Trophoblast cell (in vitro differentiated cells and primary cell): ENCODE data around the gene ELOVL5.

Experiments
- DNase-seq, 2 donors: peaks; one replicate each; pipeline ENCODE4 v3.0.0-alpha.2; 2016
- H2AFZ ChIP-seq: 2 replicates; pipeline ENCODE4 v1.6.1; 2013; ENCODE audit warnings: low read length, moderate library complexity, mild to moderate bottlenecking; ENCODE audit not compliant: insufficient read depth, poor library complexity
- H2AK5ac ChIP-seq: 2 replicates; pipeline ENCODE4 v1.6.1; 2013; ENCODE audit warnings: mild to moderate bottlenecking, low read length
- H2BK120ac ChIP-seq: 2 replicates; pipeline ENCODE4 v1.6.1; 2013; ENCODE audit warnings: low read length, mild to moderate bottlenecking, moderate library complexity; ENCODE audit not compliant: insufficient read depth, poor library complexity
- H2BK12ac ChIP-seq: 2 replicates; pipeline ENCODE4 v1.6.1; 2013; ENCODE audit warnings: mild to moderate bottlenecking, low read length, moderate library complexity
- H2BK5ac ChIP-seq: 2 replicates; pipeline ENCODE4 v1.6.1; 2013; ENCODE audit warnings: low read length, low read depth, moderate library complexity, mild to moderate bottlenecking; ENCODE audit not compliant: poor library complexity
- H3K14ac ChIP-seq: 2 replicates; pipeline ENCODE4 v1.6.1; 2013; ENCODE audit warnings: mild to moderate bottlenecking, low read length
- H3K18ac ChIP-seq: 2 replicates; pipeline ENCODE4 v1.6.1; 2013; ENCODE audit warnings: mild to moderate bottlenecking, low read length
- H3K23ac ChIP-seq: 2 replicates; pipeline ENCODE4 v1.6.1; 2013; ENCODE audit warnings: low read length
- H3K27ac ChIP-seq: 2 replicates; pipeline ENCODE4 v1.5.1; 2013; ENCODE audit warnings: low read depth, mild to moderate bottlenecking, inconsistent platforms, low read length, moderate library complexity
- H3K27me3 ChIP-seq: 2 replicates; pipeline ENCODE4 v1.6.1; 2013; ENCODE audit warnings: inconsistent platforms, mild to moderate bottlenecking, low read length, moderate library complexity; ENCODE audit not compliant: insufficient read depth
- H3K36me3 ChIP-seq, 2 experiments: 1 replicate in 1 of 2; 2 replicates in 1 of 2; pipeline ENCODE4 v1.6.1; 2013; ENCODE audit warnings: low read length in 2 of 2, mild to moderate bottlenecking in 2 of 2, moderate library complexity in 1 of 2; ENCODE audit not compliant: insufficient read depth in 2 of 2, control insufficient read depth in 1 of 2
- H3K4ac ChIP-seq: 2 replicates; pipeline ENCODE4 v1.6.1; 2013; ENCODE audit warnings: low read depth, mild to moderate bottlenecking, low read length, moderate library complexity
- H3K4me1 ChIP-seq, 2 experiments: 1 replicate in 1 of 2; 2 replicates in 1 of 2; pipeline ENCODE4 v1.6.1; 2013; ENCODE audit warnings: low read length in 2 of 2, mild to moderate bottlenecking in 2 of 2, moderate library complexity in 1 of 2; ENCODE audit not compliant: insufficient read depth in 2 of 2, control insufficient read depth in 1 of 2
- H3K4me2 ChIP-seq: 2 replicates; pipeline ENCODE4 v1.6.1; 2013; ENCODE audit warnings: inconsistent platforms, mild to moderate bottlenecking, low read length, moderate library complexity
- H3K4me3 ChIP-seq: 2 replicates; pipeline ENCODE4 v1.5.1; 2013; ENCODE audit warnings: mild to moderate bottlenecking, low read depth, low read length, inconsistent platforms
- H3K79me1 ChIP-seq: one replicate; pipeline ENCODE4 v1.6.1; 2013; ENCODE audit warnings: low read length
- H3K79me2 ChIP-seq: 2 replicates; pipeline ENCODE4 v1.6.1; 2013; ENCODE audit warnings: low read length, mild to moderate bottlenecking; ENCODE audit not compliant: control insufficient read depth, insufficient read depth, poor library complexity
- H3K9ac ChIP-seq: 2 replicates; pipeline ENCODE4 v1.6.1; 2013; ENCODE audit warnings: mild to moderate bottlenecking, low read length
- H3K9me3 ChIP-seq: 2 replicates; pipeline ENCODE4 v1.6.1; 2013; ENCODE audit warnings: low read depth, mild to moderate bottlenecking, control low read depth, inconsistent platforms, low read length; ENCODE audit not compliant: insufficient read depth
- H4K12ac ChIP-seq: 2 replicates; pipeline ENCODE4 v1.6.1; 2013; ENCODE audit warnings: low read depth, mild to moderate bottlenecking, low read length, moderate library complexity
- H4K8ac ChIP-seq: 2 replicates; pipeline ENCODE4 v1.6.1; 2013; ENCODE audit warnings: low read depth, mild to moderate bottlenecking, low read length, moderate library complexity
- H4K91ac ChIP-seq: one replicate; pipeline ENCODE4 v1.6.1; 2013; ENCODE audit warnings: low read depth, mild to moderate bottlenecking, low read length, moderate library complexity
- WGBS: extraction: QIAGEN DNeasy Blood & Tissue Kit; methylation state at CpG from one replicate; pipeline ENCODE4 v1.1.7; 2013; ENCODE audit warnings: missing lambda C conversion rate; ENCODE audit not compliant: insufficient read length, insufficient coverage; ENCODE audit errors: extremely low coverage; 5-methylcytosine and 5-hydroxymethylcytosine counted together

The ELOVL5 gene

DNA sequence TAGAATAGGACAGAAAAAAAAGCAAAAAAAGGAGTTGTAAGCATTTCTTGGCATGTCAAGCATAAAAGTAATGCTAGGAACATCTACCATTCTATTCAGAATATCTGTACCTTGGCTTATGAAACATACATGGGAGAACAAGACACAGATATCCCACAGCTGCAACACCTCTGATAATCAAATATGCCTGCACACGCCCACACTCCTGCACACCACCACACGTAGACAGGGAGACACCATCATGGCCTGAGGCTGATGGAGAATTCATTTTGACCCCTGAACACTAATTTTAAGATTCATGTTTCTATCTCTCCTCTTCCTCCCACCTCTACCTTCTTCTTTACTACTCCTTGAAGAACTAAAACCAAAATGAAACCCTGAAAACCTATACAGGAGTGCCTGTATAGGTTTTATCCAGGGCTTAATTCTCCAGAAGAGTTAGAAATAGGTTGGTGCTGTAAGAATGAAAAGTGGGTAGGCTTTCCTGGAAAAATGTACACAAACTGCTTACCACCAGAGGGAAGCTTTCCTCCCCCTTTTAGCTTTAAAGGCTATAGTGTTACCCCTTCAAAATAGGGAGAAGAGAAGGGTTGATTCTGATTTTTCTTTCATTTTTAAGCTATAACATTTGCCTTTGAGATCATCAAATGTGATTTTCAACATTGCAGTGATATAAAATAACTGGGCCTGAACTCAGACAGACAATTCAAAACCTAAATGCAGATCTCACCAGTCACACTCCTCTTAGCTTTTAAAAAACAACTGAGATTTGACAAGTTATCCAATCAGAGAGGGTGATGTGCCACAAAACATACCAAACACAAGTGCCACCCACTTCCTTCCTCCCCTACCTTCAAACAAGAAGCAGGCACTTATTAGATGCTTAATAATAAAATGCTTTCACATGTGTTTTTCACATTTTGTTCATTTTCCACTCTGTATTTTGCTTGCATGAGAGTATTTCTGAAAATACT is 57.9 kb downstream of the ELOVL5 start:
- H2BK5ac ChIP-seq = no peak overlapping the region
- H3K18ac ChIP-seq = no peak overlapping the region
- no CpG with 5 or more reads among the region's 2 CpGs for WGBS

GRCh38 chr6:53287336-53288225 is 61.2 kb downstream of the ELOVL5 start:
- Histone ChIP-seq H3K4me2 (no peak overlapping the region), H2BK12ac (no peak overlapping the region), H3K4me3 (no peak overlapping the region), H3K79me1 (no peaks in the 10 kb centered on the region), H4K12ac (no peak overlapping the region), H3K36me3 (peaks cover 2 to 4% of the 10 kb centered on the region in 2 experiments), H3K79me2 (no peaks in the 10 kb centered on the region), H3K27me3 (no peaks in the 10 kb centered on the region), H2BK120ac (no peak overlapping the region), H3K18ac (no peak overlapping the region), H4K91ac (no peak overlapping the region), H3K4ac (no peak overlapping the region), H2AFZ (no peak overlapping the region), H3K4me1 (no peaks in the 10 kb centered on the region), H3K23ac (no peak overlapping the region), H3K9me3 (no peaks in the 10 kb centered on the region), H2AK5ac (no peak overlapping the region), H3K9ac (no peak overlapping the region), H4K8ac (no peak overlapping the region), H3K27ac (no peak overlapping the region), H3K14ac (no peak overlapping the region), H2BK5ac (no peak overlapping the region)
- no peak for DNase-seq
- WGBS = no CpG with 5 or more reads among the region's 9 CpGs

More for the DNA sequence above, 57.9 kb downstream of the ELOVL5 start:
- peaks cover 2% of the 10 kb centered on the region in 2 experiments for H3K4me1 ChIP-seq
- H3K79me1 ChIP-seq = no peaks in the 10 kb centered on the region
- H3K4me2 ChIP-seq = no peak overlapping the region
- no peak overlapping the region for H2BK12ac ChIP-seq
- H2AFZ ChIP-seq = no peak overlapping the region
- H4K91ac ChIP-seq = no peak overlapping the region
- no peak overlapping the region for H3K14ac ChIP-seq
- H3K23ac ChIP-seq = no peak overlapping the region
- peaks cover 2 to 4% of the 10 kb centered on the region in 2 experiments for H3K36me3 ChIP-seq
- H3K4ac ChIP-seq = no peak overlapping the region
- no peak for DNase-seq
- no peak overlapping the region for H3K4me3 ChIP-seq
- no peaks in the 10 kb centered on the region for H3K9me3 ChIP-seq
- H4K8ac ChIP-seq = no peak overlapping the region
- H2BK120ac ChIP-seq = no peak overlapping the region
- no peak overlapping the region for H3K9ac ChIP-seq
- H3K79me2 ChIP-seq = no peaks in the 10 kb centered on the region
- no peak overlapping the region for H2AK5ac ChIP-seq
- H4K12ac ChIP-seq = no peak overlapping the region
- no peaks in the 10 kb centered on the region for H3K27me3 ChIP-seq
- no peak overlapping the region for H3K27ac ChIP-seq

DNA sequence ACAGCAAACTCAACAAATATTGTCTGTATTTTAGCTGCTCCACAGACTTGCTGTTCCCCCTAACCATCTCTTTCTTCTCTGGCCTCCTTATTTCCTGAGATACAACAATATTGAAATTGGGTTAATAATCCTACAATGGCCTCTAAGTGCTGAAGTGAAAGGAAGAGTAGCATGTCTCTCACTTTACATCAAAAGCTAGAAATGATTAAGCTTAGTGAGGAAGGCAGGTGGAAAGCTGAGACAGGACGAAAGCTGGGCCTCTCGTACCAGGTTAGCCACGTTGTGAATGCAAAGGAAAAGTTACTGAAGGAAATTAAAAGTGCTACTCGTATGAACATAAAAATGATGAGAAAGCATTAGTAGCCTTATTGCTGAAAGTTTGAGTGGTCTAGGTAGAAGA is 63.8 kb downstream of the ELOVL5 start:
- Histone ChIP-seq H4K91ac (no peak overlapping the region), H3K36me3 (peaks cover 5 to 8% of the 10 kb centered on the region in 2 experiments), H3K79me1 (no peaks in the 10 kb centered on the region), H2BK12ac (no peak overlapping the region), H3K79me2 (no peaks in the 10 kb centered on the region), H2AFZ (no peak overlapping the region), H3K27ac (no peak overlapping the region), H2AK5ac (no peak overlapping the region), H3K4ac (no peak overlapping the region), H3K4me1 (peaks cover 4 to 5% of the 10 kb centered on the region in 2 experiments), H3K4me2 (no peak overlapping the region), H3K4me3 (no peak overlapping the region), H3K9me3 (no peaks in the 10 kb centered on the region), H3K9ac (no peak overlapping the region), H2BK5ac (no peak overlapping the region), H3K27me3 (no peaks in the 10 kb centered on the region), H4K8ac (no peak overlapping the region), H4K12ac (no peak overlapping the region), H3K18ac (no peak overlapping the region), H3K14ac (no peak overlapping the region), H2BK120ac (no peak overlapping the region), H3K23ac (no peak overlapping the region)
- no CpG with 5 or more reads among the region's 4 CpGs for WGBS
- no peak for DNase-seq

GRCh38 chr6:53282741-53283140 is 66.0 kb downstream of the ELOVL5 start:
- no peaks in the 10 kb centered on the region for H3K27me3 ChIP-seq
- no peaks in the 10 kb centered on the region for H3K79me1 ChIP-seq
- H4K8ac ChIP-seq = no peak overlapping the region
- H2BK120ac ChIP-seq = no peak overlapping the region
- H2AK5ac ChIP-seq = no peak overlapping the region
- H3K9ac ChIP-seq = no peak overlapping the region
- H3K79me2 ChIP-seq = no peaks in the 10 kb centered on the region
- no peak overlapping the region for H3K18ac ChIP-seq
- DNase-seq = no peak
- no peak overlapping the region for H4K91ac ChIP-seq
- H3K4me2 ChIP-seq = no peak overlapping the region
- no peak overlapping the region for H4K12ac ChIP-seq
- H2BK5ac ChIP-seq = no peak overlapping the region
- H3K4me1 ChIP-seq = peaks cover 4 to 5% of the 10 kb centered on the region in 2 experiments
- no peak overlapping the region for H2AFZ ChIP-seq
- H3K23ac ChIP-seq = no peak overlapping the region
- H3K4ac ChIP-seq = no peak overlapping the region
- no peaks in the 10 kb centered on the region for H3K9me3 ChIP-seq
- H3K36me3 ChIP-seq = peaks cover 6% of the 10 kb centered on the region in 2 experiments
- no peak overlapping the region for H3K14ac ChIP-seq
- no CpG with 5 or more reads among the region's 2 CpGs for WGBS
- no peak overlapping the region for H3K27ac ChIP-seq
- H3K4me3 ChIP-seq = no peak overlapping the region
- H2BK12ac ChIP-seq = no peak overlapping the region
